HL-60 (cell line): ENCODE data around the gene RARS2.

Source experiments
- DNase-seq, 2 experiments: peaks; one replicate each; pipeline ENCODE4 v3.0.0-alpha.2; 2010 to 2020; ENCODE audit warnings: low read depth in 1 of 2, low spot score in 1 of 2
- H3K27ac ChIP-seq: fragments of 250-450 bp; sonication (Bioruptor Pico); replicated peaks from 2 replicates; pipeline ENCODE4 v1.5.1; 2020; ENCODE audit warnings: mild to moderate bottlenecking, moderate library complexity
- H3K27me3 ChIP-seq: fragments of 250-450 bp; sonication (Bioruptor Pico); 2 replicates; pipeline ENCODE4 v1.5.1; 2021; ENCODE audit warnings: mild to moderate bottlenecking, moderate library complexity; ENCODE audit not compliant: insufficient read depth, poor library complexity, severe bottlenecking
- H3K4me3 ChIP-seq: replicated peaks from 2 replicates; pipeline ENCODE4 v1.5.1; 2011; ENCODE audit warnings: mild to moderate bottlenecking, control low read depth, low read length; ENCODE audit not compliant: insufficient read depth
- CTCF ChIP-seq: IDR thresholded peaks from one replicate; pipeline ENCODE4 v1.5.1; 2011; ENCODE audit warnings: low read length, control low read depth, inconsistent platforms; ENCODE audit not compliant: insufficient read depth
- GABPA ChIP-seq: IDR thresholded peaks from 2 replicates; pipeline ENCODE4 v1.6.1; 2012; ENCODE audit warnings: low read depth
- POLR2AphosphoS5 ChIP-seq: IDR thresholded peaks from 2 replicates; pipeline ENCODE4 v1.6.1; 2012; ENCODE audit warnings: low read depth
- REST ChIP-seq: IDR thresholded peaks from 2 replicates; pipeline ENCODE4 v1.6.1; 2012; ENCODE audit warnings: low read depth; ENCODE audit not compliant: insufficient replicate concordance
- SPI1 ChIP-seq: IDR thresholded peaks from 2 replicates; pipeline ENCODE4 v1.6.1; 2012; ENCODE audit warnings: low read depth, mild to moderate bottlenecking, borderline replicate concordance

Gene RARS2

GRCh38 chr6:87543696-87544473 lies 45.9 kb downstream of the RARS2 start:
- Histone ChIP-seq H3K4me3 (no peak overlapping the region), H3K27ac (no peak overlapping the region), H3K27me3 (no peaks in the 10 kb centered on the region)
- TF ChIP-seq CTCF (no peak), GABPA (no peak)
- DNase-seq = no peak

- TF ChIP-seq POLR2AphosphoS5 = no peak
- TF ChIP-seq REST = no peak
- TF ChIP-seq GABPA = no peak
- no peak for TF ChIP-seq CTCF
- no peak for TF ChIP-seq SPI1
- Histone ChIP-seq H3K4me3 (no peak overlapping the region), H3K27ac (no peak overlapping the region), H3K27me3 (no peaks in the 10 kb centered on the region)
- DNase-seq = no peak
These were observed 48.0 kb downstream of the RARS2 start for GRCh38 chr6:87541744-87542143.

- no peak overlapping the region for H3K27ac ChIP-seq
- DNase-seq = no peak
- no peaks in the 10 kb centered on the region for H3K27me3 ChIP-seq
- TF ChIP-seq REST = no peak
- no peak for TF ChIP-seq SPI1
- no peak for TF ChIP-seq POLR2AphosphoS5
- TF ChIP-seq GABPA = no peak
- TF ChIP-seq CTCF = no peak
- no peak overlapping the region for H3K4me3 ChIP-seq
These were observed 48.7 kb downstream of the RARS2 start for GRCh38 chr6:87541041-87541440.

GRCh38 chr6:87540539-87540938 lies 49.2 kb downstream of the RARS2 start:
- TF ChIP-seq GABPA = no peak
- no peak for TF ChIP-seq POLR2AphosphoS5
- TF ChIP-seq CTCF = no peak
- TF ChIP-seq REST = no peak
- TF ChIP-seq SPI1 = no peak
- no peak for DNase-seq
- no peak overlapping the region for H3K27ac ChIP-seq
- H3K27me3 ChIP-seq = no peaks in the 10 kb centered on the region
- H3K4me3 ChIP-seq = no peak overlapping the region
